ENCODE measurements around the gene SNX6. TPM values are rescaled to one million over a fixed set of nuclear protein-coding genes. Genes with fewer than 3 reads are reported as not detected.

SNX6 gene
- total and polyA plus RNA-seq, 10 of the 15 experiments (the other 5 are each of a cell fraction or from before 2014, with no cell fraction given): 34.4 to 107 (median 71.7) TPM

DNA sequence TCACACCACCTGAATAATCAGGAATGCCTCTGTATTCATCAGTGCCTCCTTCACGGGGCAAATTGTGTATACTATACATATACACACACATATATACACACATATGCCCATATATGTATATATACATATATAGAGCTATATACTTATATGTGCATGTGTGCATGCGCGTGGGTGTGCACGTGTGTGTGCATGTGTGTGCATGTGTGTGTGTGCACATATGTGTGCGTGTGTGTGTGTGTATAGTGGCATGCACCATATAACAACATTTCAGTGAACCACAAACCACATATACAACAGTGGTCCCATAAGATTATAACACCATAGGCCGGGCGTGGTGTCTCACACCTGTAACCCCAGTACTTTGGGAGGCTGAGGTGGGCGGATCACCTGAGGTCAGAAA is 48.8 kb upstream of the SNX6 start:
- TF ChIP-seq SUZ12 (IDR thresholded peaks at IDR 0.05; ENCODE audit: unreplicated experiment): no peak
- TF ChIP-seq TCF3 (IDR thresholded peaks at IDR 0.05; ENCODE audit: borderline replicate concordance, insufficient read depth, low read depth, low read length): no peak
- TF ChIP-seq ATF7 (IDR thresholded peaks at IDR 0.05; ENCODE audit: low read depth): no peak
- TF ChIP-seq KDM1A (IDR thresholded peaks at IDR 0.05; ENCODE audit: borderline replicate concordance): no peak
- no peak for TF ChIP-seq NR2F1 (conservative IDR thresholded peaks at IDR 0.05)
- no peak for TF ChIP-seq NFXL1 (IDR thresholded peaks at IDR 0.05; ENCODE audit: borderline replicate concordance)
- TF ChIP-seq, protein P1, sequence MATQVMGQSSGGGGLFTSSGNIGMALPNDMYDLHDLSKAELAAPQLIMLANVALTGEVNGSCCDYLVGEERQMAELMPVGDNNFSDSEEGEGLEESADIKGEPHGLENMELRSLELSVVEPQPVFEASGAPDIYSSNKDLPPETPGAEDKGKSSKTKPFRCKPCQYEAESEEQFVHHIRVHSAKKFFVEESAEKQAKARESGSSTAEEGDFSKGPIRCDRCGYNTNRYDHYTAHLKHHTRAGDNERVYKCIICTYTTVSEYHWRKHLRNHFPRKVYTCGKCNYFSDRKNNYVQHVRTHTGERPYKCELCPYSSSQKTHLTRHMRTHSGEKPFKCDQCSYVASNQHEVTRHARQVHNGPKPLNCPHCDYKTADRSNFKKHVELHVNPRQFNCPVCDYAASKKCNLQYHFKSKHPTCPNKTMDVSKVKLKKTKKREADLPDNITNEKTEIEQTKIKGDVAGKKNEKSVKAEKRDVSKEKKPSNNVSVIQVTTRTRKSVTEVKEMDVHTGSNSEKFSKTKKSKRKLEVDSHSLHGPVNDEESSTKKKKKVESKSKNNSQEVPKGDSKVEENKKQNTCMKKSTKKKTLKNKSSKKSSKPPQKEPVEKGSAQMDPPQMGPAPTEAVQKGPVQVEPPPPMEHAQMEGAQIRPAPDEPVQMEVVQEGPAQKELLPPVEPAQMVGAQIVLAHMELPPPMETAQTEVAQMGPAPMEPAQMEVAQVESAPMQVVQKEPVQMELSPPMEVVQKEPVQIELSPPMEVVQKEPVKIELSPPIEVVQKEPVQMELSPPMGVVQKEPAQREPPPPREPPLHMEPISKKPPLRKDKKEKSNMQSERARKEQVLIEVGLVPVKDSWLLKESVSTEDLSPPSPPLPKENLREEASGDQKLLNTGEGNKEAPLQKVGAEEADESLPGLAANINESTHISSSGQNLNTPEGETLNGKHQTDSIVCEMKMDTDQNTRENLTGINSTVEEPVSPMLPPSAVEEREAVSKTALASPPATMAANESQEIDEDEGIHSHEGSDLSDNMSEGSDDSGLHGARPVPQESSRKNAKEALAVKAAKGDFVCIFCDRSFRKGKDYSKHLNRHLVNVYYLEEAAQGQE (IDR thresholded peaks at IDR 0.05; ENCODE audit: low read depth, low read length): no peak
- no peak for TF ChIP-seq TCF7 (IDR thresholded peaks at IDR 0.05; ENCODE audit: borderline replicate concordance)
- no peak for TF ChIP-seq FOXM1 (IDR thresholded peaks at IDR 0.05; ENCODE audit: low read depth, low read length)
- TF ChIP-seq GATAD2B (conservative IDR thresholded peaks at IDR 0.05; ENCODE audit: low read depth): no peak
- RAD21 ChIA-PET (ENCODE audit: unreplicated experiment): no interaction called here
- SMC1A ChIA-PET (ENCODE audit: uncharacterized antibody, unreplicated experiment): interaction anchor here (0.6 to 1.3 kb wide), 2 partner anchors 9 to 45 kb away, joined by 3 to 5 read pairs; no protein-coding TSS in a partner anchor
- WGBS (ENCODE audit: insufficient coverage, insufficient replicate concordance, low lambda C conversion rate, missing lambda C conversion rate): 65% methylated on average over 8 of the region's 8 CpGs
- H4K20me1 ChIP-seq (ENCODE audit: control insufficient read depth, insufficient read depth): no peaks in the 10 kb centered on the region
- no peaks in the 10 kb centered on the region for H3K79me2 ChIP-seq (ENCODE audit: control insufficient read depth, insufficient read depth, low read length)
- FAIRE-seq: no peak
- no peaks in the 10 kb centered on the region for H3K27me3 ChIP-seq (replicated peaks in 1 of 2; ENCODE audit: control insufficient read depth in 2 of 2, insufficient read depth in 2 of 2, low read length in 1 of 2)
- no peak for ATAC-seq
- in situ Hi-C loops (cut with MboI) (no loop called here), intact Hi-C loops (cut with micrococcal nuclease; ENCODE audit: unreplicated experiment) (no loop called here)
- H3K4me3 ChIP-seq: no peak overlapping the region
- no TSS peak for BruUV-seq (replicated peaks)
- no peak overlapping the region for H3K27ac ChIP-seq (ENCODE audit: control insufficient read depth, insufficient read depth)
- H3K9me3 ChIP-seq (replicated peaks; ENCODE audit: control insufficient read depth, insufficient read depth, low read length): no peaks in the 10 kb centered on the region
- H3K4me2 ChIP-seq (ENCODE audit: control insufficient read depth, insufficient read depth): no peak overlapping the region
- DNase-seq (ENCODE audit: low read depth, low spot score): no peak
- no peak overlapping the region for H2AFZ ChIP-seq (ENCODE audit: control insufficient read depth, low read depth, low read length)
- POLR2A ChIA-PET: no interaction called here
- no peaks in the 10 kb centered on the region for H3K36me3 ChIP-seq (ENCODE audit: control insufficient read depth in 2 of 2, insufficient read depth in 2 of 2, low read length in 1 of 2)
- CTCF ChIA-PET: interaction anchor here (2.8 kb wide), 1 partner anchor 44 kb away, joined by 15 read pairs; no protein-coding TSS in a partner anchor
- H3K4me1 ChIP-seq (ENCODE audit: control insufficient read depth, insufficient read depth, low read length): no peaks in the 10 kb centered on the region
- no peak overlapping the region for H3K9ac ChIP-seq (ENCODE audit: control insufficient read depth, insufficient read depth, low read length)
